Measurements from ENCODE around the gene SLC35B3.

DNA sequence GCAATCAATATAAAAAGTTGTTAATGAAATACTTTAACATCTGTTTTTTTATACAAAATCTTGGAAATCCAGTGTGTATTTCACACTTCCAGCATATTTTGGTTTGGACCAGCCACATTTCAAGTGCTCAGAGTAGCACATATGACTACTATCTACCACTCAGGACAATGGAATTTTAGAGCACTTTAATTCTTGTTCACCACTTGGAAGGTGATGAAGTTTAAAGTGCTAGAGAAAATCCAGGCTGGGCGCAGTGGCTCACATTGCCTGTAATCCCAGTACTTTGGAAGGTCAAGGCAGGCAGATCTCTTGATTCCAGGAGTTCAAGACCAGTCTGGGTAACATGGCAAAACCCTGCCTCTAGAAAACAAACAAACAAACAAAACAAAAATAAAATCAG, 6.1 kb upstream of the SLC35B3 start:
- TF ChIP-seq, protein P1, sequence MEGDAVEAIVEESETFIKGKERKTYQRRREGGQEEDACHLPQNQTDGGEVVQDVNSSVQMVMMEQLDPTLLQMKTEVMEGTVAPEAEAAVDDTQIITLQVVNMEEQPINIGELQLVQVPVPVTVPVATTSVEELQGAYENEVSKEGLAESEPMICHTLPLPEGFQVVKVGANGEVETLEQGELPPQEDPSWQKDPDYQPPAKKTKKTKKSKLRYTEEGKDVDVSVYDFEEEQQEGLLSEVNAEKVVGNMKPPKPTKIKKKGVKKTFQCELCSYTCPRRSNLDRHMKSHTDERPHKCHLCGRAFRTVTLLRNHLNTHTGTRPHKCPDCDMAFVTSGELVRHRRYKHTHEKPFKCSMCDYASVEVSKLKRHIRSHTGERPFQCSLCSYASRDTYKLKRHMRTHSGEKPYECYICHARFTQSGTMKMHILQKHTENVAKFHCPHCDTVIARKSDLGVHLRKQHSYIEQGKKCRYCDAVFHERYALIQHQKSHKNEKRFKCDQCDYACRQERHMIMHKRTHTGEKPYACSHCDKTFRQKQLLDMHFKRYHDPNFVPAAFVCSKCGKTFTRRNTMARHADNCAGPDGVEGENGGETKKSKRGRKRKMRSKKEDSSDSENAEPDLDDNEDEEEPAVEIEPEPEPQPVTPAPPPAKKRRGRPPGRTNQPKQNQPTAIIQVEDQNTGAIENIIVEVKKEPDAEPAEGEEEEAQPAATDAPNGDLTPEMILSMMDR (IDR thresholded peaks at IDR 0.05; ENCODE audit: low read length) = no peak
- TF ChIP-seq EZH2 (IDR thresholded peaks at IDR 0.05; ENCODE audit: borderline replicate concordance, low read length) = no peak

Measured in OCI-LY1 (cell line).